K562 (cell line): Measurements from ENCODE around the gene CDADC1. TPM values are rescaled to one million over a fixed set of nuclear protein-coding genes. Genes with fewer than 3 reads are reported as not detected.

ENCODE experiments used
- CTBP1 ChIP-seq: fragments of 450-650 bp; IDR thresholded peaks from 2 replicates; pipeline ENCODE4 v1.6.1; 2016; ENCODE audit warnings: borderline replicate concordance
- E2F8 ChIP-seq: fragments of 450-650 bp; IDR thresholded peaks from 2 replicates; pipeline ENCODE4 v1.7.1; 2018; ENCODE audit warnings: mild to moderate bottlenecking, low read depth; ENCODE audit not compliant: partially characterized antibody
- KLF13 ChIP-seq: fragments of 450-650 bp; IDR thresholded peaks from 2 replicates; pipeline ENCODE4 v1.6.1; 2016; ENCODE audit warnings: missing genetic modification characterization, low read depth, mild to moderate bottlenecking, missing compliant biosample characterization, moderate library complexity, borderline replicate concordance
- MEIS2 ChIP-seq: fragments of 450-650 bp; IDR thresholded peaks from 2 replicates; pipeline ENCODE4 v1.6.1; 2014; ENCODE audit warnings: mild to moderate bottlenecking; ENCODE audit not compliant: partially characterized antibody
- NBN ChIP-seq: fragments of 450-650 bp; IDR thresholded peaks from 2 replicates; pipeline ENCODE4 v1.6.1; 2016; ENCODE audit warnings: low read depth, mild to moderate bottlenecking
- NR3C1 ChIP-seq: sonication (generic); formaldehyde crosslinking; IDR thresholded peaks from 2 replicates; pipeline ENCODE4 v1.8.1; 2022; ENCODE audit warnings: missing genetic modification reagents
- PHF8 ChIP-seq: fragments of 200-600 bp; sonication (generic); IDR thresholded peaks from 2 replicates; pipeline ENCODE4 v1.6.1; 2012; ENCODE audit warnings: mixed run types, mild to moderate bottlenecking, inconsistent platforms, low read length, moderate library complexity, borderline replicate concordance
- PHTF2 ChIP-seq: fragments of 250-450 bp; sonication (Bioruptor Pico); IDR thresholded peaks from 2 replicates; pipeline ENCODE4 v1.5.0; 2021; ENCODE audit warnings: mild to moderate bottlenecking
- POLR2H ChIP-seq: IDR thresholded peaks from 2 replicates; pipeline ENCODE4 v1.6.1; 2016; ENCODE audit warnings: missing genetic modification characterization, low read depth, mild to moderate bottlenecking, control low read depth, missing compliant biosample characterization, moderate library complexity
- PURB ChIP-seq: sonication (generic); formaldehyde crosslinking; IDR thresholded peaks from 2 replicates; pipeline ENCODE4 v1.9.0; 2021; ENCODE audit warnings: low read depth, mild to moderate bottlenecking, missing genetic modification reagents
- RFX5 ChIP-seq: IDR thresholded peaks from 2 replicates; pipeline ENCODE4 v1.6.1; 2011; ENCODE audit warnings: low read depth, mild to moderate bottlenecking, improper control_type of control experiment, low read length
- SUPT5H ChIP-seq: fragments of 450-650 bp; IDR thresholded peaks from 2 replicates; pipeline ENCODE4 v1.6.1; 2016
- TAF1 ChIP-seq: IDR thresholded peaks from 2 replicates; pipeline ENCODE4 v1.6.1; 2011; ENCODE audit warnings: mild to moderate bottlenecking, low read length, moderate library complexity; ENCODE audit not compliant: insufficient read depth, control insufficient read depth, severe bottlenecking; ENCODE audit errors: extremely low read depth
- ZNF232 ChIP-seq: sonication (generic); formaldehyde crosslinking; IDR thresholded peaks from 2 replicates; pipeline ENCODE4 v1.8.0; 2022; ENCODE audit warnings: mild to moderate bottlenecking, missing genetic modification reagents
- ZNF511 ChIP-seq: sonication (generic); formaldehyde crosslinking; IDR thresholded peaks from 2 replicates; pipeline ENCODE4 v1.8.0; 2022; ENCODE audit warnings: mild to moderate bottlenecking, missing genetic modification reagents
- polyA plus RNA-seq, 8 experiments: library from polyadenylated mRNA; depleted of rRNA in 4 of 8; stranded (reverse) in 5 of 8; unstranded in 3 of 8; fragments of >200 nt; fragmentation: Nextera tagmentation in 2 of 8; fragmentation: Illumina TruSeq in 1 of 8; extraction: Ambion mirVana in 2 of 8; extraction: Trizol in 1 of 8; gene quantifications; 2 replicates each; pipeline versions ENCODE4 v1.2.1 to v1.2.3, GENCODE V29; 2011 to 2014; ENCODE audit warnings: inconsistent platforms in 1 of 8, missing spikeins in 1 of 8
- total RNA-seq, 7 experiments: library from RNA; depleted of rRNA in 6 of 7; stranded (reverse); fragments of >200 nt in 6 of 7; fragmentation: Illumina TruSeq in 2 of 7; extraction: Trizol in 2 of 7; gene quantifications; 2 replicates each; pipeline versions ENCODE4 v1.2.1 to v1.2.3, GENCODE V29; 2011 to 2021; ENCODE audit warnings: low replicate concordance in 1 of 7
- TF ChIP-seq, protein P1 (sequence below), 3 experiments: fragments of 200-800 bp in 1 of 3; sonication (Bioruptor generic) in 1 of 3; sonication (generic) in 1 of 3; formaldehyde crosslinking in 1 of 3; IDR thresholded peaks; 2 replicates each; pipeline versions ENCODE4 v1.6.1 to v1.8.0; 2016 to 2022; ENCODE audit warnings: mild to moderate bottlenecking in 2 of 3, missing compliant biosample characterization in 2 of 3, missing genetic modification characterization in 2 of 3, missing genetic modification reagents in 1 of 3
- TF ChIP-seq, protein P2 (sequence below): fragments of 450-650 bp; formaldehyde crosslinking; IDR thresholded peaks from 2 replicates; pipeline ENCODE4 v1.4.0; 2022; ENCODE audit warnings: missing genetic modification characterization
- TF ChIP-seq, protein P3 (sequence below): fragments of 250-450 bp; sonication (Bioruptor Pico); IDR thresholded peaks from 2 replicates; pipeline ENCODE4 v1.8.0; 2022; ENCODE audit warnings: inconsistent platforms

The CDADC1 gene
- total and polyA plus RNA-seq, 9 of the 15 experiments (the other 6 are each of a cell fraction or from before 2014, with no cell fraction given), result 4.1 to 11.8 (median 6.3) TPM

DNA sequence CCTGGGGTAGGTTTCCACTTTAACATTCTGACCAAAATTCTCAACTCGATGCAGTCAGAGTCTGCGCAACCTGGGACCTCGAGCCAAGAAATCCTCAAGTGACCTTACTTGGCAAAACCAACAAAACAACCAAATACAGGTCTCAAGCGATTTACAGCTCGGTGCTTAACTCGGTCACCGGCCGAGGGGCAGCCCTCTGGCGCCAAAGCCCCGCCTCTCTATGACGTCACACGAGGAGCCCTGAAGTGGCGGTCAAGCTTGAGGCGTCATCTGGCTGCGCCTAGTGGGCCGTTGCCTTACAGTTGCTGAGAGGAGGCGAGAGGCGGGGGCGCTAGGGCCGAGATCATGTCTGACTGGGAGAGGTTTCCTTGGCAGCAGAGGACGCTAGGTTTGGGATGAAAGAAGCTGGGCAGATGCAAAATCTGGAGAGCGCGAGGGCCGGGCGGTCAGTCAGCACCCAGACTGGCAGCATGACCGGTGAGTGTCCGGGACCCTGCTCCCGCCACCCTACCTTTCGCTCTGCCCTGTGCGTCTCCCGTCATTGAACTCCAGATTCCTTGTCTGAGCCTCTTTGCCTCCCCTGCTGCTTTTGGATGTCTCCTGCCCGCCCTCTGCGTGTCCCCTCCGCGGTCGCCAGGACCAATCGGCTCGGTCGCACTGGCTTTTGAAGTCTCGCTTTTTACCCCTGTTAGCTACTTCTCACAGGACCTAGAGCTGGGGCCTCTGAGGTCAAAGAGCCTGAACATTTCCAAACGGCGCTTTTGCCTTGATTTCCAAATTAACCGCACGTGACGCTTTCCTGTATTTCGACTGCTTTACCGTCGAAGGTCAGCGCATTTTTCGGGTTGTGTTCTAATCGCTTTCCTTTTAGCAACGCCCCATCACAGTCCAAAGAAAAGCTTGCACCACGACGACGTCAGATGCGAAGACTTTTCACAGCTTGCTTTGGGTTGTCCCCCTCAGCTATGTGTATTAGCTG lies at the start of gene CDADC1 (continued):
- TF ChIP-seq PURB (CRISPR knock-in tag), result no peak
- TF ChIP-seq NR3C1 (CRISPR knock-in tag), result no peak
- TF ChIP-seq PHTF2, result no peak
- TF ChIP-seq CTBP1, result no peak
- TF ChIP-seq RFX5, result no peak; the same call in 1 of the 2 replicates
- TF ChIP-seq ZNF232 (CRISPR knock-in tag), result no peak
- TF ChIP-seq, protein P1, sequence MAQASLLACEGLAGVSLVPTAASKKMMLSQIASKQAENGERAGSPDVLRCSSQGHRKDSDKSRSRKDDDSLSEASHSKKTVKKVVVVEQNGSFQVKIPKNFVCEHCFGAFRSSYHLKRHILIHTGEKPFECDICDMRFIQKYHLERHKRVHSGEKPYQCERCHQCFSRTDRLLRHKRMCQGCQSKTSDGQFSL (CRISPR knock-in tag; IDR thresholded peaks at IDR 0.05), result no peak
- TF ChIP-seq, protein P1 (tag; IDR thresholded peaks at IDR 0.05), result no peak
- TF ChIP-seq POLR2H (tag), result peak; percentile 57
- peak; percentile 73 for TF ChIP-seq E2F8
- TF ChIP-seq, protein P2, sequence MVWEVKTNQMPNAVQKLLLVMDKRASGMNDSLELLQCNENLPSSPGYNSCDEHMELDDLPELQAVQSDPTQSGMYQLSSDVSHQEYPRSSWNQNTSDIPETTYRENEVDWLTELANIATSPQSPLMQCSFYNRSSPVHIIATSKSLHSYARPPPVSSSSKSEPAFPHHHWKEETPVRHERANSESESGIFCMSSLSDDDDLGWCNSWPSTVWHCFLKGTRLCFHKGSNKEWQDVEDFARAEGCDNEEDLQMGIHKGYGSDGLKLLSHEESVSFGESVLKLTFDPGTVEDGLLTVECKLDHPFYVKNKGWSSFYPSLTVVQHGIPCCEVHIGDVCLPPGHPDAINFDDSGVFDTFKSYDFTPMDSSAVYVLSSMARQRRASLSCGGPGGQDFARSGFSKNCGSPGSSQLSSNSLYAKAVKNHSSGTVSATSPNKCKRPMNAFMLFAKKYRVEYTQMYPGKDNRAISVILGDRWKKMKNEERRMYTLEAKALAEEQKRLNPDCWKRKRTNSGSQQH (CRISPR knock-in tag), result no peak
- peak; percentile 60 for TF ChIP-seq TAF1
- peak; percentile 78 for TF ChIP-seq SUPT5H
- no peak for TF ChIP-seq KLF13 (tag)
- TF ChIP-seq ZNF511 (CRISPR knock-in tag), result no peak
- TF ChIP-seq, protein P3, sequence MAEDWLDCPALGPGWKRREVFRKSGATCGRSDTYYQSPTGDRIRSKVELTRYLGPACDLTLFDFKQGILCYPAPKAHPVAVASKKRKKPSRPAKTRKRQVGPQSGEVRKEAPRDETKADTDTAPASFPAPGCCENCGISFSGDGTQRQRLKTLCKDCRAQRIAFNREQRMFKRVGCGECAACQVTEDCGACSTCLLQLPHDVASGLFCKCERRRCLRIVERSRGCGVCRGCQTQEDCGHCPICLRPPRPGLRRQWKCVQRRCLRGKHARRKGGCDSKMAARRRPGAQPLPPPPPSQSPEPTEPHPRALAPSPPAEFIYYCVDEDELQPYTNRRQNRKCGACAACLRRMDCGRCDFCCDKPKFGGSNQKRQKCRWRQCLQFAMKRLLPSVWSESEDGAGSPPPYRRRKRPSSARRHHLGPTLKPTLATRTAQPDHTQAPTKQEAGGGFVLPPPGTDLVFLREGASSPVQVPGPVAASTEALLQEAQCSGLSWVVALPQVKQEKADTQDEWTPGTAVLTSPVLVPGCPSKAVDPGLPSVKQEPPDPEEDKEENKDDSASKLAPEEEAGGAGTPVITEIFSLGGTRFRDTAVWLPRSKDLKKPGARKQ (CRISPR knock-in tag), result no peak
- TF ChIP-seq PHF8, result peak; percentile 79; the same call in 1 of the 2 replicates
- peak; percentile 98 for TF ChIP-seq NBN
- TF ChIP-seq MEIS2, result peak; percentile 15
